K562 (cell line): ENCODE results near the gene WWOX. TPM values are rescaled to one million over a fixed set of nuclear protein-coding genes. Genes with fewer than 3 reads are reported as not detected.

ENCODE experiments used
- CBFA2T2 ChIP-seq: fragments of 450-650 bp; conservative IDR thresholded peaks from 2 replicates; pipeline ENCODE4 v1.6.1; 2017; ENCODE audit warnings: mild to moderate bottlenecking
- EGR1 ChIP-seq: fragments of 450-650 bp; conservative IDR thresholded peaks from 2 replicates; pipeline ENCODE4 v1.6.1; 2017; ENCODE audit warnings: mild to moderate bottlenecking
- ETV1 ChIP-seq: fragments of 450-650 bp; conservative IDR thresholded peaks from 2 replicates; pipeline ENCODE4 v1.6.1; 2016; ENCODE audit warnings: missing genetic modification characterization, control low read depth, low read depth, missing compliant biosample characterization
- FOSL1 ChIP-seq: fragments of 200-800 bp; sonication (Bioruptor generic); conservative IDR thresholded peaks from 2 replicates; pipeline ENCODE4 v1.6.1; 2016; ENCODE audit warnings: missing genetic modification characterization, missing compliant biosample characterization
- GABPA ChIP-seq: fragments of 200-800 bp; sonication (Bioruptor generic); conservative IDR thresholded peaks from 2 replicates; pipeline ENCODE4 v1.6.1; 2016; ENCODE audit warnings: low read depth, missing genetic modification characterization, missing compliant biosample characterization
- GATA2 ChIP-seq: sonication (generic); formaldehyde crosslinking; IDR thresholded peaks from 2 replicates; pipeline ENCODE4 v1.4.0; 2020; ENCODE audit warnings: mild to moderate bottlenecking, missing genetic modification reagents
- JUND ChIP-seq, 2 experiments: IDR thresholded peaks; 2 replicates in 1 of 2; 3 replicates in 1 of 2; pipeline ENCODE4 v1.6.1; 2011; ENCODE audit warnings: borderline replicate concordance in 2 of 2, low read depth in 2 of 2, low read length in 2 of 2, improper control_type of control experiment in 1 of 2, missing biosample characterization in 1 of 2, missing genetic modification characterization in 1 of 2, missing genetic modification reagents in 1 of 2
- MECOM ChIP-seq: fragments of 250-450 bp; sonication (Bioruptor Pico); IDR thresholded peaks from 2 replicates; pipeline ENCODE4 v1.8.0; 2022; ENCODE audit warnings: inconsistent platforms
- NR4A1 ChIP-seq, 2 experiments: fragments of 250-450 bp in 1 of 2; fragments of 450-650 bp in 1 of 2; sonication (Bioruptor Pico) in 1 of 2; IDR thresholded peaks; 2 replicates each; pipeline versions ENCODE4 v1.4.0 to v1.6.1; 2016 to 2020; ENCODE audit warnings: mild to moderate bottlenecking in 2 of 2, missing compliant biosample characterization in 1 of 2, missing genetic modification characterization in 1 of 2, moderate library complexity in 1 of 2
- PHB ChIP-seq: fragments of 250-450 bp; sonication (Bioruptor Pico); IDR thresholded peaks from 2 replicates; pipeline ENCODE4 v1.5.0; 2021
- RBM39 ChIP-seq: fragments of 200-400 bp; formaldehyde crosslinking; optimal IDR thresholded peaks from 2 replicates; pipeline ENCODE3; 2018; ENCODE audit warnings: low read depth, low read length
- RCOR1 ChIP-seq, 2 experiments: IDR thresholded peaks; 2 replicates each; pipeline ENCODE4 v1.6.1; 2012; ENCODE audit warnings: low read depth in 2 of 2, low read length in 2 of 2, borderline replicate concordance in 1 of 2, improper control_type of control experiment in 1 of 2
- SMAD3 ChIP-seq: fragments of 450-650 bp; formaldehyde crosslinking; conservative IDR thresholded peaks from 2 replicates; pipeline ENCODE4 v1.4.0; 2020; ENCODE audit warnings: mild to moderate bottlenecking
- SMAD4 ChIP-seq: fragments of 250-450 bp; sonication (Bioruptor Pico); conservative IDR thresholded peaks from 2 replicates; pipeline ENCODE4 v1.8.0; 2021; ENCODE audit warnings: inconsistent platforms, mild to moderate bottlenecking, moderate library complexity
- ZBTB8A ChIP-seq: fragments of 450-650 bp; IDR thresholded peaks from 2 replicates; pipeline ENCODE4 v1.6.1; 2018; ENCODE audit warnings: mild to moderate bottlenecking, moderate library complexity; ENCODE audit not compliant: partially characterized antibody
- polyA plus RNA-seq, 8 experiments: library from polyadenylated mRNA; depleted of rRNA in 4 of 8; stranded (reverse) in 5 of 8; unstranded in 3 of 8; fragments of >200 nt; fragmentation: Nextera tagmentation in 2 of 8; fragmentation: Illumina TruSeq in 1 of 8; extraction: Ambion mirVana in 2 of 8; extraction: Trizol in 1 of 8; gene quantifications; 2 replicates each; pipeline versions ENCODE4 v1.2.1 to v1.2.3, GENCODE V29; 2011 to 2014; ENCODE audit warnings: inconsistent platforms in 1 of 8, missing spikeins in 1 of 8
- total RNA-seq, 7 experiments: library from RNA; depleted of rRNA in 6 of 7; stranded (reverse); fragments of >200 nt in 6 of 7; fragmentation: Illumina TruSeq in 2 of 7; extraction: Trizol in 2 of 7; gene quantifications; 2 replicates each; pipeline versions ENCODE4 v1.2.1 to v1.2.3, GENCODE V29; 2011 to 2021; ENCODE audit warnings: low replicate concordance in 1 of 7
- TF ChIP-seq, protein P1 (sequence below): fragments of 150-350 bp; IDR thresholded peaks from 2 replicates; pipeline ENCODE4 v1.6.1; 2014; ENCODE audit warnings: low read depth, mild to moderate bottlenecking, low read length, borderline replicate concordance
- TF ChIP-seq, protein P2 (sequence below): fragments of 450-650 bp; formaldehyde crosslinking; IDR thresholded peaks from 2 replicates; pipeline ENCODE4 v1.4.0; 2022; ENCODE audit warnings: mild to moderate bottlenecking, moderate library complexity
- TF ChIP-seq, protein P3 (sequence below), 2 experiments: fragments of 450-650 bp; conservative IDR thresholded peaks; 2 replicates each; pipeline ENCODE4 v1.6.1; 2017; ENCODE audit warnings: mild to moderate bottlenecking in 2 of 2, moderate library complexity in 2 of 2
- TF ChIP-seq, protein P4 (sequence below): IDR thresholded peaks from 2 replicates; pipeline ENCODE4 v1.6.1; 2016; ENCODE audit warnings: missing genetic modification characterization, missing compliant biosample characterization

Gene WWOX
- total and polyA plus RNA-seq, 9 of the 15 experiments (the other 6 are each of a cell fraction or from before 2014, with no cell fraction given): 1.6 to 22.7 (median 8.1) TPM

DNA sequence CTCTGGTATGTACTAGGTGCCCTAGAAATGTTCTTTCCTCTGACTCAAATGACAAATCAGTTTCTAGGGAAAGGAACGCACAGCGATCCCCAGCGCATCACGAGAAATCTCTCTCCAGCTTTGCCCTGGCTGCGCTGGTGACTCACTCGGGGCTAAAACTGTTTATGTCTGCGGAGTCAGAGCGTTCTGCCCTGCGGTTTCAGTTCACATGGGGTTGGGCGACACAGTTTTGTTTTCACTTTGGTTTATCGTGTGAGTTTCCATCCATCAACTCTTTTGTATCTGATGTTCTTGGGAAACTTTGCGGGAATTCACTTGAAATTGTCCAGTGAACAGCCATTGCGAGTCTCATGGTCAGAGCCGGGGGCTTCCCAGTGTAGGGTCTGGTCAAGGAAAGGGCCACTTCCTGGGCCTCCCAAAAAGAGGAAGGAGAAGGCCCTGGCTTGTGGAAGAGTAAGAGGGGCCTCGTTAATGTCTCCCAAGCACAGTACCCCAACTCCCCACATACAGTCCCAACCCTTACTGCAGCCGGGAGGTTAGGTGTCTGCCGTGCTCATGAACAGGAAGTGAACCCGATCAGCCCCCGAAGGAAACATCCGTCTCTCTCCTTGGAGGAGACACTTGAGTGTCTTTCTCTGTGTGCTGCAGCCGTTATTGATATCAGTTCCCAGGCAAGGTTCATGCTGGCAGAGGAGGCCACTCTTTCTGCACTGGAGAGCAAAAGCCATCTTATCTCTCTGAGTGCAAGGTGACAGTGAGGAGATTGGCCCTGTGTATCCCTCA is 643.2 kb downstream of the WWOX start (continued):
- peak; percentile 90 for TF ChIP-seq JUND (IDR thresholded peaks at IDR 0.05; ENCODE audit: borderline replicate concordance, low read depth, low read length)
- TF ChIP-seq JUND (tag; IDR thresholded peaks at IDR 0.05; ENCODE audit: borderline replicate concordance, low read depth, low read length): peak; percentile 79; the same call in 2 of the 3 replicates
- TF ChIP-seq GATA2 (CRISPR knock-in tag): peak; percentile 38; the same call in 1 of the 2 replicates
- 0 out of 2 replicates have a peak, but pooled peaks have one; percentile 10 for TF ChIP-seq MECOM (CRISPR knock-in tag)
- TF ChIP-seq ETV1 (tag): no peak
- TF ChIP-seq SMAD4 (CRISPR knock-in tag): peak; percentile 75; the same call in 1 of the 2 replicates
- no peak for TF ChIP-seq SMAD3
- TF ChIP-seq, protein P1, sequence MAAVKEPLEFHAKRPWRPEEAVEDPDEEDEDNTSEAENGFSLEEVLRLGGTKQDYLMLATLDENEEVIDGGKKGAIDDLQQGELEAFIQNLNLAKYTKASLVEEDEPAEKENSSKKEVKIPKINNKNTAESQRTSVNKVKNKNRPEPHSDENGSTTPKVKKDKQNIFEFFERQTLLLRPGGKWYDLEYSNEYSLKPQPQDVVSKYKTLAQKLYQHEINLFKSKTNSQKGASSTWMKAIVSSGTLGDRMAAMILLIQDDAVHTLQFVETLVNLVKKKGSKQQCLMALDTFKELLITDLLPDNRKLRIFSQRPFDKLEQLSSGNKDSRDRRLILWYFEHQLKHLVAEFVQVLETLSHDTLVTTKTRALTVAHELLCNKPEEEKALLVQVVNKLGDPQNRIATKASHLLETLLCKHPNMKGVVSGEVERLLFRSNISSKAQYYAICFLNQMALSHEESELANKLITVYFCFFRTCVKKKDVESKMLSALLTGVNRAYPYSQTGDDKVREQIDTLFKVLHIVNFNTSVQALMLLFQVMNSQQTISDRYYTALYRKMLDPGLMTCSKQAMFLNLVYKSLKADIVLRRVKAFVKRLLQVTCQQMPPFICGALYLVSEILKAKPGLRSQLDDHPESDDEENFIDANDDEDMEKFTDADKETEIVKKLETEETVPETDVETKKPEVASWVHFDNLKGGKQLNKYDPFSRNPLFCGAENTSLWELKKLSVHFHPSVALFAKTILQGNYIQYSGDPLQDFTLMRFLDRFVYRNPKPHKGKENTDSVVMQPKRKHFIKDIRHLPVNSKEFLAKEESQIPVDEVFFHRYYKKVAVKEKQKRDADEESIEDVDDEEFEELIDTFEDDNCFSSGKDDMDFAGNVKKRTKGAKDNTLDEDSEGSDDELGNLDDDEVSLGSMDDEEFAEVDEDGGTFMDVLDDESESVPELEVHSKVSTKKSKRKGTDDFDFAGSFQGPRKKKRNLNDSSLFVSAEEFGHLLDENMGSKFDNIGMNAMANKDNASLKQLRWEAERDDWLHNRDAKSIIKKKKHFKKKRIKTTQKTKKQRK: no peak
- TF ChIP-seq NR4A1 (CRISPR knock-in tag; IDR thresholded peaks at IDR 0.05): no peak
- no peak for TF ChIP-seq NR4A1 (tag; IDR thresholded peaks at IDR 0.05)
- TF ChIP-seq CBFA2T2: peak; percentile 65
- no peak for TF ChIP-seq ZBTB8A
- TF ChIP-seq EGR1: no peak
- TF ChIP-seq, protein P2, sequence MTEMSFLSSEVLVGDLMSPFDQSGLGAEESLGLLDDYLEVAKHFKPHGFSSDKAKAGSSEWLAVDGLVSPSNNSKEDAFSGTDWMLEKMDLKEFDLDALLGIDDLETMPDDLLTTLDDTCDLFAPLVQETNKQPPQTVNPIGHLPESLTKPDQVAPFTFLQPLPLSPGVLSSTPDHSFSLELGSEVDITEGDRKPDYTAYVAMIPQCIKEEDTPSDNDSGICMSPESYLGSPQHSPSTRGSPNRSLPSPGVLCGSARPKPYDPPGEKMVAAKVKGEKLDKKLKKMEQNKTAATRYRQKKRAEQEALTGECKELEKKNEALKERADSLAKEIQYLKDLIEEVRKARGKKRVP (CRISPR knock-in tag): no peak
- no peak for TF ChIP-seq RBM39
- no peak for TF ChIP-seq PHB (CRISPR knock-in tag)
- TF ChIP-seq GABPA (tag): peak; percentile 68
- TF ChIP-seq, protein P3, sequence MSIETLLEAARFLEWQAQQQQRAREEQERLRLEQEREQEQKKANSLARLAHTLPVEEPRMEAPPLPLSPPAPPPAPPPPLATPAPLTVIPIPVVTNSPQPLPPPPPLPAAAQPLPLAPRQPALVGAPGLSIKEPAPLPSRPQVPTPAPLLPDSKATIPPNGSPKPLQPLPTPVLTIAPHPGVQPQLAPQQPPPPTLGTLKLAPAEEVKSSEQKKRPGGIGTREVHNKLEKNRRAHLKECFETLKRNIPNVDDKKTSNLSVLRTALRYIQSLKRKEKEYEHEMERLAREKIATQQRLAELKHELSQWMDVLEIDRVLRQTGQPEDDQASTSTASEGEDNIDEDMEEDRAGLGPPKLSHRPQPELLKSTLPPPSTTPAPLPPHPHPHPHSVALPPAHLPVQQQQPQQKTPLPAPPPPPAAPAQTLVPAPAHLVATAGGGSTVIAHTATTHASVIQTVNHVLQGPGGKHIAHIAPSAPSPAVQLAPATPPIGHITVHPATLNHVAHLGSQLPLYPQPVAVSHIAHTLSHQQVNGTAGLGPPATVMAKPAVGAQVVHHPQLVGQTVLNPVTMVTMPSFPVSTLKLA (conservative IDR thresholded peaks at IDR 0.05): 0 out of 4 replicates have a peak, but pooled peaks of 1 of the 2 experiments have one; percentile 29
- peak in 1 of 2 experiments; percentile 58; a peak in 1 of 4 replicates for TF ChIP-seq RCOR1 (IDR thresholded peaks at IDR 0.05; ENCODE audit: borderline replicate concordance in 1 of 2, low read depth in 2 of 2, low read length in 2 of 2)
- TF ChIP-seq, protein P4, sequence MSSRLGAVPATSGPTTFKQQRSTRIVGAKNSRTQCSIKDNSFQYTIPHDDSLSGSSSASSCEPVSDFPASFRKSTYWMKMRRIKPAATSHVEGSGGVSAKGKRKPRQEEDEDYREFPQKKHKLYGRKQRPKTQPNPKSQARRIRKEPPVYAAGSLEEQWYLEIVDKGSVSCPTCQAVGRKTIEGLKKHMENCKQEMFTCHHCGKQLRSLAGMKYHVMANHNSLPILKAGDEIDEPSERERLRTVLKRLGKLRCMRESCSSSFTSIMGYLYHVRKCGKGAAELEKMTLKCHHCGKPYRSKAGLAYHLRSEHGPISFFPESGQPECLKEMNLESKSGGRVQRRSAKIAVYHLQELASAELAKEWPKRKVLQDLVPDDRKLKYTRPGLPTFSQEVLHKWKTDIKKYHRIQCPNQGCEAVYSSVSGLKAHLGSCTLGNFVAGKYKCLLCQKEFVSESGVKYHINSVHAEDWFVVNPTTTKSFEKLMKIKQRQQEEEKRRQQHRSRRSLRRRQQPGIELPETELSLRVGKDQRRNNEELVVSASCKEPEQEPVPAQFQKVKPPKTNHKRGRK (tag): no peak
- TF ChIP-seq FOSL1 (tag): peak; percentile 91
